Activated naive CD4-positive, alpha-beta T cell treated with anti-CD3 and anti-CD28 coated beads for 36 hours (primary cell): ENCODE data around the gene TRA2A. TPM values are rescaled to one million over a fixed set of nuclear protein-coding genes. Genes with fewer than 3 reads are reported as not detected.
"Not testable (repeated sequence)": the region's sequence is repeated elsewhere in the genome, so short reads cannot be mapped to it uniquely, and the experiment has no call there.

ENCODE experiments used
- CTCF ChIA-PET: fragments of 350-600 bp; sonication (Branson Sonifier 250); formaldehyde crosslinking; loops from one replicate; lab custom pipeline; 2021; ENCODE audit warnings: antibody characterized with exemption; lab: Charles Lee
- DNase-seq: peaks from one replicate; pipeline ENCODE4 v3.0.0-alpha.2; 2020
- H3K27ac Mint-ChIP-seq: one replicate; pipeline ENCODE4 v1.8.0; 2021; ENCODE audit warnings: mild to moderate bottlenecking, mixed read lengths
- H3K27me3 Mint-ChIP-seq: one replicate; pipeline ENCODE4 v1.8.0; 2021; ENCODE audit warnings: low read depth, mixed read lengths
- H3K36me3 Mint-ChIP-seq: one replicate; pipeline ENCODE4 v1.8.0; 2021; ENCODE audit warnings: low read depth, mixed read lengths
- H3K4me1 Mint-ChIP-seq: one replicate; pipeline ENCODE4 v1.8.0; 2021; ENCODE audit warnings: low read depth, mixed read lengths
- H3K4me3 Mint-ChIP-seq: one replicate; pipeline ENCODE4 v1.8.0; 2021; ENCODE audit warnings: mild to moderate bottlenecking, moderate library complexity, mixed read lengths
- H3K9me3 Mint-ChIP-seq: one replicate; pipeline ENCODE4 v1.8.0; 2021; ENCODE audit warnings: mixed read lengths
- intact Hi-C: fragments of 100-400 bp; cut with micrococcal nuclease; formaldehyde crosslinking; loops from one replicate; pipeline ENCODE4 v1.15.1; 2023
- total RNA-seq, 2 experiments: library from RNA; stranded (reverse); gene quantifications; one replicate each; pipeline ENCODE4 v1.2.3, GENCODE V29; 2021

The TRA2A gene
- total RNA-seq, 2 experiments from 2014 or later, result 77.8 to 79.0 TPM

GRCh38 chr7:23491502-23491901 is 40.3 kb downstream of the TRA2A start:
- no peak for DNase-seq
- intact Hi-C loops, result no loop called here
- H3K4me1 Mint-ChIP-seq, result peaks cover 2% of the 10 kb centered on the region
- peak overlapping the region; percentile 81 for H3K4me3 Mint-ChIP-seq
- CTCF ChIA-PET, result interaction anchor here (1.1 to 2.1 kb wide), 2 partner anchors 29 to 219 kb away, joined by 3 to 12 read pairs; no protein-coding TSS in a partner anchor
- H3K36me3 Mint-ChIP-seq, result no peaks in the 10 kb centered on the region
- no peaks in the 10 kb centered on the region for H3K27me3 Mint-ChIP-seq
- no peak overlapping the region for H3K27ac Mint-ChIP-seq
- H3K9me3 Mint-ChIP-seq, result no peaks in the 10 kb centered on the region

GRCh38 chr7:23490357-23491135 is 41.2 kb downstream of the TRA2A start:
- Mint-ChIP-seq H3K36me3 (no peaks in the 10 kb centered on the region), H3K27me3 (no peaks in the 10 kb centered on the region), H3K4me1 (peaks cover 2% of the 10 kb centered on the region), H3K27ac (peak overlapping the region; percentile 81), H3K9me3 (no peaks in the 10 kb centered on the region), H3K4me3 (peak overlapping the region; percentile 81)
- intact Hi-C loops, result loop anchor here (1.0 kb wide), 2 partner anchors 41 to 191 kb away; partner anchors contain the start of genes MALSU1 and TRA2A
- peak; percentile 69 for DNase-seq
- CTCF ChIA-PET, result interaction anchor here (0.6 to 2.1 kb wide), 5 partner anchors 35 to 218 kb away, joined by 3 to 12 read pairs (median 5); no protein-coding TSS in a partner anchor

- H3K27ac Mint-ChIP-seq, H3K36me3 Mint-ChIP-seq, H3K27me3 Mint-ChIP-seq, H3K4me1 Mint-ChIP-seq, intact Hi-C loops, H3K4me3 Mint-ChIP-seq, H3K9me3 Mint-ChIP-seq, DNase-seq: not testable (repeated sequence)
- CTCF ChIA-PET, result interaction anchor here (0.6 to 1.0 kb wide), 2 partner anchors 26 to 32 kb away, joined by 3 to 8 read pairs; no protein-coding TSS in a partner anchor
Measured at GRCh38 chr7:23488714-23489113, 43.1 kb downstream of the TRA2A start.

- no peak for DNase-seq
- H3K36me3 Mint-ChIP-seq, result no peaks in the 10 kb centered on the region
- no peak overlapping the region for H3K4me3 Mint-ChIP-seq
- CTCF ChIA-PET, result interaction anchor here (1.0 kb wide), 1 partner anchor 25 kb away, joined by 3 read pairs; no protein-coding TSS in a partner anchor
- no peaks in the 10 kb centered on the region for H3K27me3 Mint-ChIP-seq
- H3K4me1 Mint-ChIP-seq, result peaks cover 2% of the 10 kb centered on the region
- intact Hi-C loops, result no loop called here
- no peaks in the 10 kb centered on the region for H3K9me3 Mint-ChIP-seq
- no peak overlapping the region for H3K27ac Mint-ChIP-seq
Measured at GRCh38 chr7:23487670-23488069, 44.1 kb downstream of the TRA2A start.

- no peak overlapping the region for H3K27ac Mint-ChIP-seq
- no peak for DNase-seq
Measured at GRCh38 chr7:23486002-23486773, 45.6 kb downstream of the TRA2A start.

GRCh38 chr7:23482686-23483085 is 49.1 kb downstream of the TRA2A start:
- H3K4me1 Mint-ChIP-seq, result no peaks in the 10 kb centered on the region
- no peak for DNase-seq
- H3K27ac Mint-ChIP-seq, result no peak overlapping the region
- no peak overlapping the region for H3K4me3 Mint-ChIP-seq
- H3K27me3 Mint-ChIP-seq, result peaks cover 6% of the 10 kb centered on the region
- H3K9me3 Mint-ChIP-seq, result no peaks in the 10 kb centered on the region
- H3K36me3 Mint-ChIP-seq, result no peaks in the 10 kb centered on the region
- intact Hi-C loops, result no loop called here
- CTCF ChIA-PET, result interaction anchor here (0.6 kb wide), 1 partner anchor 22 kb away, joined by 3 read pairs; no protein-coding TSS in a partner anchor

More at GRCh38 chr7:23486002-23486773, 45.6 kb downstream of the TRA2A start:
- H3K4me3 Mint-ChIP-seq, result no peak overlapping the region
- no peaks in the 10 kb centered on the region for H3K36me3 Mint-ChIP-seq
- intact Hi-C loops, result no loop called here
- CTCF ChIA-PET, result interaction anchor here (1.2 kb wide), 1 partner anchor 128 kb away, joined by 3 read pairs; no protein-coding TSS in a partner anchor
- no peaks in the 10 kb centered on the region for H3K27me3 Mint-ChIP-seq
- peaks cover 2% of the 10 kb centered on the region for H3K4me1 Mint-ChIP-seq
- no peaks in the 10 kb centered on the region for H3K9me3 Mint-ChIP-seq

- Mint-ChIP-seq H3K9me3 (no peaks in the 10 kb centered on the region), H3K27me3 (peaks cover 34% of the 10 kb centered on the region), H3K27ac (no peak overlapping the region), H3K36me3 (no peaks in the 10 kb centered on the region), H3K4me3 (no peak overlapping the region), H3K4me1 (peaks cover 7% of the 10 kb centered on the region)
- CTCF ChIA-PET, result interaction anchor here (0.8 to 1.3 kb wide), 2 partner anchors 113 to 205 kb away, joined by 3 read pairs; no protein-coding TSS in a partner anchor
- intact Hi-C loops, result loop anchor here (10.0 kb wide), 2 partner anchors 373 to 463 kb away; partner anchors contain the start of genes HYCC1 and KLHL7
- DNase-seq, result no peak
Measured at GRCh38 chr7:23477962-23478866, 53.6 kb downstream of the TRA2A start.

- intact Hi-C loops, result loop anchor here (10.0 kb wide), 2 partner anchors 372 to 462 kb away; partner anchors contain the start of genes HYCC1 and KLHL7
- Mint-ChIP-seq H3K4me1 (peaks cover 7% of the 10 kb centered on the region), H3K27me3 (peaks cover 41% of the 10 kb centered on the region), H3K36me3 (no peaks in the 10 kb centered on the region), H3K4me3 (no peak overlapping the region), H3K9me3 (no peaks in the 10 kb centered on the region), H3K27ac (no peak overlapping the region)
- DNase-seq, result no peak
- CTCF ChIA-PET, result no interaction called here
Measured at GRCh38 chr7:23477157-23477499, 54.7 kb downstream of the TRA2A start.

- CTCF ChIA-PET, result no interaction called here
- Mint-ChIP-seq H3K4me3 (no peak overlapping the region), H3K36me3 (no peaks in the 10 kb centered on the region), H3K9me3 (no peaks in the 10 kb centered on the region), H3K27ac (no peak overlapping the region), H3K27me3 (peaks cover 45% of the 10 kb centered on the region), H3K4me1 (peaks cover 8% of the 10 kb centered on the region)
- intact Hi-C loops, result loop anchor here (1.0 to 10.0 kb wide), 3 partner anchors 9 to 462 kb away; partner anchors contain the start of genes HYCC1 and KLHL7
- DNase-seq, result no peak
Measured at GRCh38 chr7:23476286-23477156, 55.3 kb downstream of the TRA2A start.

GRCh38 chr7:23475576-23475839 is 56.3 kb downstream of the TRA2A start:
- H3K36me3 Mint-ChIP-seq, result no peaks in the 10 kb centered on the region
- no peak overlapping the region for H3K27ac Mint-ChIP-seq
- no peaks in the 10 kb centered on the region for H3K9me3 Mint-ChIP-seq
- intact Hi-C loops, result loop anchor here (2.0 to 10.0 kb wide), 3 partner anchors 295 to 461 kb away; partner anchors contain the start of genes HYCC1 and KLHL7
- CTCF ChIA-PET, result no interaction called here
- peaks cover 14% of the 10 kb centered on the region for H3K4me1 Mint-ChIP-seq
- no peak overlapping the region for H3K4me3 Mint-ChIP-seq
- peaks cover 51% of the 10 kb centered on the region for H3K27me3 Mint-ChIP-seq
- DNase-seq, result no peak
